Esophagus muscularis mucosa (tissue), 4 donors: ENCODE measurements around the gene BAIAP2L1. TPM values are rescaled to one million over a fixed set of nuclear protein-coding genes. Genes with fewer than 3 reads are reported as not detected.

Experiments
- DNase-seq: peaks from one replicate; pipeline ENCODE4 v3.0.0-alpha.2; 2017; ENCODE audit errors: extremely low spot score
- H3K27ac ChIP-seq, 4 donors: fragments of 200-600 bp; sonication (generic); replicated peaks in 1 of 4; 1 replicate in 3 of 4; 2 replicates in 1 of 4; pipeline ENCODE4 v1.5.1; 2016 to 2019; ENCODE audit warnings: mild to moderate bottlenecking in 1 of 4
- H3K27me3 ChIP-seq, 4 donors: fragments of 200-600 bp; sonication (generic); one replicate each; pipeline versions ENCODE4 v1.5.1 to v1.6.0; 2016 to 2019
- H3K36me3 ChIP-seq, 4 donors: fragments of 200-600 bp; sonication (generic); one replicate each; pipeline ENCODE4 v1.5.1; 2016 to 2019
- H3K4me1 ChIP-seq, 4 donors: fragments of 200-600 bp; sonication (generic); one replicate each; pipeline ENCODE4 v1.5.1; 2016 to 2019
- H3K4me3 ChIP-seq, 4 donors: fragments of 200-600 bp; sonication (generic); 1 replicate in 2 of 4; 2 replicates in 2 of 4; pipeline ENCODE4 v1.5.1; 2016 to 2019; ENCODE audit warnings: mild to moderate bottlenecking in 4 of 4, moderate library complexity in 1 of 4
- H3K9me3 ChIP-seq, 4 donors: fragments of 200-600 bp; sonication (generic); 1 replicate in 3 of 4; 2 replicates in 1 of 4; pipeline ENCODE4 v1.5.1; 2016 to 2019
- CTCF ChIP-seq, 3 experiments: fragments of 200-600 bp in 2 of 3; fragments of 450-650 bp in 1 of 3; sonication (generic) in 2 of 3; IDR thresholded peaks; one replicate each; pipeline ENCODE4 v1.5.1; 2017 to 2019; ENCODE audit warnings: antibody characterized with exemption in 3 of 3, mild to moderate bottlenecking in 2 of 3, moderate library complexity in 1 of 3
- EP300 ChIP-seq: sonication (generic); formaldehyde crosslinking; IDR thresholded peaks from one replicate; pipeline ENCODE4 v1.6.1; 2017; ENCODE audit warnings: antibody characterized with exemption
- POLR2A ChIP-seq: fragments of 450-650 bp; IDR thresholded peaks from one replicate; pipeline ENCODE4 v1.6.1; 2017; ENCODE audit warnings: antibody characterized with exemption, moderate library complexity, mild to moderate bottlenecking, low read depth
- POLR2AphosphoS5 ChIP-seq, 2 donors: sonication (generic); formaldehyde crosslinking; IDR thresholded peaks; one replicate each; pipeline ENCODE4 v1.6.1; 2017; ENCODE audit warnings: antibody characterized with exemption in 2 of 2
- WGBS: methylation state at CpG from one replicate; pipeline ENCODE4 v1.1.5; 2018; 5-methylcytosine and 5-hydroxymethylcytosine counted together
- intact Hi-C: fragments of 100-400 bp; cut with DNase I; formaldehyde crosslinking; loops from one replicate; pipeline ENCODE4 v1.15.1; 2023
- total RNA-seq, 4 donors: library from RNA; depleted of rRNA; stranded (reverse); fragments of >200 nt; gene quantifications; one replicate each; pipeline versions ENCODE4 v1.1.0 to v1.2.1, GENCODE V29; 2016

Gene BAIAP2L1
- total RNA-seq, 4 donors from 2014 or later: 0.84 to 2.5 (median 1.6) TPM

- intact Hi-C loops: no loop called here
Measured at GRCh38 chr7:98305951-98306535, 94.8 kb downstream of the BAIAP2L1 start.

GRCh38 chr7:98303906-98304305, 97.0 kb downstream of the BAIAP2L1 start:
- DNase-seq: no peak
- no peak overlapping the region for H3K4me3 ChIP-seq
- intact Hi-C loops: no loop called here
- TF ChIP-seq POLR2AphosphoS5 (IDR thresholded peaks at IDR 0.05): no peak
- TF ChIP-seq CTCF (IDR thresholded peaks at IDR 0.05): no peak
- no peak overlapping the region for H3K27ac ChIP-seq
- no peaks in the 10 kb centered on the region for H3K4me1 ChIP-seq
- WGBS: 59% methylated on average over 9 of the region's 15 CpGs
- H3K27me3 ChIP-seq: no peaks in the 10 kb centered on the region
- H3K9me3 ChIP-seq: no peaks in the 10 kb centered on the region
- H3K36me3 ChIP-seq: peaks cover 9 to 57% (median 28%) of the 10 kb centered on the region in 4 donors

More at GRCh38 chr7:98305951-98306535, 94.8 kb downstream of the BAIAP2L1 start:
- H3K27ac ChIP-seq: no peak overlapping the region
- H3K27me3 ChIP-seq: no peaks in the 10 kb centered on the region
- no peak for TF ChIP-seq POLR2AphosphoS5 (IDR thresholded peaks at IDR 0.05)
- TF ChIP-seq POLR2A: no peak
- TF ChIP-seq CTCF (IDR thresholded peaks at IDR 0.05): no peak
- no peak for TF ChIP-seq EP300
- no peaks in the 10 kb centered on the region for H3K4me1 ChIP-seq
- WGBS: 77% methylated on average over 22 of the region's 22 CpGs
- DNase-seq: no peak
- peaks cover 9 to 65% (median 30%) of the 10 kb centered on the region in 4 donors for H3K36me3 ChIP-seq
- no peak overlapping the region for H3K4me3 ChIP-seq
- H3K9me3 ChIP-seq: no peaks in the 10 kb centered on the region

- H3K27ac ChIP-seq: no peak overlapping the region
- intact Hi-C loops: no loop called here
- DNase-seq: no peak
- H3K4me1 ChIP-seq: no peaks in the 10 kb centered on the region
- no peaks in the 10 kb centered on the region for H3K9me3 ChIP-seq
- peaks cover 9 to 51% (median 23%) of the 10 kb centered on the region in 4 donors for H3K36me3 ChIP-seq
- WGBS: 89% methylated on average over 18 of the region's 19 CpGs
- H3K27me3 ChIP-seq: no peaks in the 10 kb centered on the region
- TF ChIP-seq CTCF (IDR thresholded peaks at IDR 0.05) (no peak), EP300 (no peak), POLR2A (no peak), POLR2AphosphoS5 (IDR thresholded peaks at IDR 0.05) (no peak)
- H3K4me3 ChIP-seq: no peak overlapping the region
Measured at GRCh38 chr7:98303176-98303865, 97.6 kb downstream of the BAIAP2L1 start.

GRCh38 chr7:98301693-98302470, 99.0 kb downstream of the BAIAP2L1 start:
- peaks cover 3 to 38% (median 11%) of the 10 kb centered on the region in 4 donors for H3K36me3 ChIP-seq
- DNase-seq: no peak
- WGBS: 86% methylated on average over 21 of the region's 22 CpGs
- H3K4me1 ChIP-seq: peaks cover 0 to 8% (median 3%) of the 10 kb centered on the region in 4 donors
- no peak overlapping the region for H3K4me3 ChIP-seq
- TF ChIP-seq EP300 (no peak), CTCF (IDR thresholded peaks at IDR 0.05) (no peak), POLR2AphosphoS5 (IDR thresholded peaks at IDR 0.05) (no peak), POLR2A (no peak)
- intact Hi-C loops: no loop called here
- H3K9me3 ChIP-seq: no peaks in the 10 kb centered on the region
- no peaks in the 10 kb centered on the region for H3K27me3 ChIP-seq
- no peak overlapping the region for H3K27ac ChIP-seq
